ENCODE data around the gene UBE2I.

DNA sequence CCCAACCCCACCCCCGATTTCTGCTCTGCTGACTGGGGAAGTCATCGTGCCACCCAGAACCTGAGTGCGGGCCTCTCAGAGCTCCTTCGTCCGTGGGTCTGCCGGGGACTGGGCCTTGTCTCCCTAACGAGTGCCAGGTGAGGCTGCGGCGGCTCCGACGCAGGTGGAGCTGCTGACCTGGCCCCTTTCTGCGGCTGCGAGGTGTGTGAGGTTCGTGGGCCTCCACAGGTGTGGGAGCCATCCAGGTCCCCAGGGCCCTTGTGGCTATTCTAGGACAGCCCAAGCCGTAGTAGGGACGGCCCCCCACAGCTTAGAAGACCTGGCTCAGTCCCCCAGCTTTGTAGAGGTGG lies 3.0 kb downstream of the UBE2I start:
- no peak for TF ChIP-seq POLR2A (IDR thresholded peaks at IDR 0.05)
- TF ChIP-seq, protein P1, sequence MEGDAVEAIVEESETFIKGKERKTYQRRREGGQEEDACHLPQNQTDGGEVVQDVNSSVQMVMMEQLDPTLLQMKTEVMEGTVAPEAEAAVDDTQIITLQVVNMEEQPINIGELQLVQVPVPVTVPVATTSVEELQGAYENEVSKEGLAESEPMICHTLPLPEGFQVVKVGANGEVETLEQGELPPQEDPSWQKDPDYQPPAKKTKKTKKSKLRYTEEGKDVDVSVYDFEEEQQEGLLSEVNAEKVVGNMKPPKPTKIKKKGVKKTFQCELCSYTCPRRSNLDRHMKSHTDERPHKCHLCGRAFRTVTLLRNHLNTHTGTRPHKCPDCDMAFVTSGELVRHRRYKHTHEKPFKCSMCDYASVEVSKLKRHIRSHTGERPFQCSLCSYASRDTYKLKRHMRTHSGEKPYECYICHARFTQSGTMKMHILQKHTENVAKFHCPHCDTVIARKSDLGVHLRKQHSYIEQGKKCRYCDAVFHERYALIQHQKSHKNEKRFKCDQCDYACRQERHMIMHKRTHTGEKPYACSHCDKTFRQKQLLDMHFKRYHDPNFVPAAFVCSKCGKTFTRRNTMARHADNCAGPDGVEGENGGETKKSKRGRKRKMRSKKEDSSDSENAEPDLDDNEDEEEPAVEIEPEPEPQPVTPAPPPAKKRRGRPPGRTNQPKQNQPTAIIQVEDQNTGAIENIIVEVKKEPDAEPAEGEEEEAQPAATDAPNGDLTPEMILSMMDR (IDR thresholded peaks at IDR 0.05) = no peak
